Epidermal melanocyte (primary cell): ENCODE results near the gene CDC42BPA.

ENCODE experiments used
- DNase-seq: peaks from one replicate; pipeline ENCODE4 v3.0.0; 2011; ENCODE audit warnings: low spot score; ENCODE audit not compliant: insufficient read length

CDC42BPA gene

GRCh38 chr1:226995365-226996332, 322.6 kb downstream of the CDC42BPA start:
- no peak for DNase-seq

- DNase-seq: no peak
These were observed 323.5 kb downstream of the CDC42BPA start for GRCh38 chr1:226994586-226995364.

GRCh38 chr1:226993814-226994585, 324.3 kb downstream of the CDC42BPA start:
- DNase-seq: no peak

GRCh38 chr1:226991920-226992319, 326.4 kb downstream of the CDC42BPA start:
- no peak for DNase-seq

GRCh38 chr1:226990133-226990716, 328.1 kb downstream of the CDC42BPA start:
- DNase-seq: no peak

- no peak for DNase-seq
These were observed 329.0 kb downstream of the CDC42BPA start for GRCh38 chr1:226989085-226989920.

GRCh38 chr1:226988334-226988666, 330.0 kb downstream of the CDC42BPA start:
- no peak for DNase-seq

- DNase-seq: no peak
These were observed 330.5 kb downstream of the CDC42BPA start for GRCh38 chr1:226987623-226988333.

GRCh38 chr1:226987179-226987536, 331.1 kb downstream of the CDC42BPA start:
- no peak for DNase-seq

- no peak for DNase-seq
These were observed 331.7 kb downstream of the CDC42BPA start for GRCh38 chr1:226986496-226987178.

- DNase-seq: no peak
These were observed 332.3 kb downstream of the CDC42BPA start for GRCh38 chr1:226985839-226986463.

- no peak for DNase-seq
These were observed 333.0 kb downstream of the CDC42BPA start for GRCh38 chr1:226985239-226985838.

GRCh38 chr1:226984521-226985238, 333.6 kb downstream of the CDC42BPA start:
- DNase-seq: no peak

GRCh38 chr1:226983992-226984364, 334.3 kb downstream of the CDC42BPA start:
- no peak for DNase-seq

GRCh38 chr1:226983247-226983991, 334.9 kb downstream of the CDC42BPA start:
- DNase-seq: no peak

GRCh38 chr1:226982451-226983177, 335.7 kb downstream of the CDC42BPA start:
- no peak for DNase-seq
